Measurements from ENCODE around the gene MCF2L2.
"Not testable (repeated sequence)": the region's sequence is repeated elsewhere in the genome, so short reads cannot be mapped to it uniquely, and the experiment has no call there.

The MCF2L2 gene

GRCh38 chr3:183430325-183430957 lies 2.0 kb upstream of the MCF2L2 start:
- Histone ChIP-seq H3K9me3 (ENCODE audit: control insufficient read depth in 2 of 2, low read length in 2 of 2) (no peaks in the 10 kb centered on the region), H3K9ac (ENCODE audit: low read length in 2 of 2) (no peak overlapping the region), H3K36me3 (ENCODE audit: control insufficient read depth in 2 of 2, insufficient read depth in 2 of 2, low read length in 2 of 2) (no peaks in the 10 kb centered on the region), H3K4me3 (ENCODE audit: low read length in 2 of 2) (no peak overlapping the region), H3K27ac (ENCODE audit: low read length) (no peak overlapping the region), H3K27me3 (ENCODE audit: control insufficient read depth in 1 of 2, insufficient read depth in 2 of 2, low read length in 2 of 2) (peaks cover 22 to 28% of the 10 kb centered on the region in 2 donors), H3K4me1 (ENCODE audit: control insufficient read depth, insufficient read depth, low read length) (peaks cover 14% of the 10 kb centered on the region)

- no peaks in the 10 kb centered on the region for H3K36me3 ChIP-seq (ENCODE audit: control insufficient read depth in 2 of 2, insufficient read depth in 2 of 2, low read length in 2 of 2)
- H3K9ac ChIP-seq (ENCODE audit: low read length in 2 of 2), result peak overlapping the region in 1 of 2 donors; percentile 19
- peaks cover 21 to 32% of the 10 kb centered on the region in 2 donors for H3K27me3 ChIP-seq (ENCODE audit: control insufficient read depth in 1 of 2, insufficient read depth in 2 of 2, low read length in 2 of 2)
- H3K27ac ChIP-seq (ENCODE audit: low read length), result no peak overlapping the region
- no peaks in the 10 kb centered on the region for H3K9me3 ChIP-seq (ENCODE audit: control insufficient read depth in 2 of 2, low read length in 2 of 2)
- peak overlapping the region; percentile 75 to 78 for H3K4me3 ChIP-seq (ENCODE audit: low read length in 2 of 2)
- H3K4me1 ChIP-seq (ENCODE audit: control insufficient read depth, insufficient read depth, low read length), result peaks cover 14% of the 10 kb centered on the region
Measured at GRCh38 chr3:183427876-183428446, 458 bp downstream of the MCF2L2 start.

- H3K9ac ChIP-seq (ENCODE audit: low read length in 2 of 2), result peak overlapping the region in 1 of 2 donors; percentile 19
- no peak overlapping the region for H3K27ac ChIP-seq (ENCODE audit: low read length)
- peak overlapping the region; percentile 75 to 78 for H3K4me3 ChIP-seq (ENCODE audit: low read length in 2 of 2)
- no peaks in the 10 kb centered on the region for H3K36me3 ChIP-seq (ENCODE audit: control insufficient read depth in 2 of 2, insufficient read depth in 2 of 2, low read length in 2 of 2)
- peaks cover 14% of the 10 kb centered on the region for H3K4me1 ChIP-seq (ENCODE audit: control insufficient read depth, insufficient read depth, low read length)
- H3K9me3 ChIP-seq (ENCODE audit: control insufficient read depth in 2 of 2, low read length in 2 of 2), result no peaks in the 10 kb centered on the region
- H3K27me3 ChIP-seq (ENCODE audit: control insufficient read depth in 1 of 2, insufficient read depth in 2 of 2, low read length in 2 of 2), result peaks cover 21 to 31% of the 10 kb centered on the region in 2 donors
Measured at GRCh38 chr3:183427196-183427875, 1.1 kb downstream of the MCF2L2 start.

GRCh38 chr3:183418807-183419206 lies 9.6 kb downstream of the MCF2L2 start:
- not testable (repeated sequence) for H3K36me3 ChIP-seq (ENCODE audit: control insufficient read depth in 2 of 2, insufficient read depth in 2 of 2, low read length in 2 of 2); H3K9ac ChIP-seq (ENCODE audit: low read length in 2 of 2); H3K4me1 ChIP-seq (ENCODE audit: control insufficient read depth, insufficient read depth, low read length); H3K4me3 ChIP-seq (ENCODE audit: low read length in 2 of 2); H3K27ac ChIP-seq (ENCODE audit: low read length); H3K27me3 ChIP-seq (ENCODE audit: control insufficient read depth in 1 of 2, insufficient read depth in 2 of 2, low read length in 2 of 2); H3K9me3 ChIP-seq (ENCODE audit: control insufficient read depth in 2 of 2, low read length in 2 of 2)

DNA sequence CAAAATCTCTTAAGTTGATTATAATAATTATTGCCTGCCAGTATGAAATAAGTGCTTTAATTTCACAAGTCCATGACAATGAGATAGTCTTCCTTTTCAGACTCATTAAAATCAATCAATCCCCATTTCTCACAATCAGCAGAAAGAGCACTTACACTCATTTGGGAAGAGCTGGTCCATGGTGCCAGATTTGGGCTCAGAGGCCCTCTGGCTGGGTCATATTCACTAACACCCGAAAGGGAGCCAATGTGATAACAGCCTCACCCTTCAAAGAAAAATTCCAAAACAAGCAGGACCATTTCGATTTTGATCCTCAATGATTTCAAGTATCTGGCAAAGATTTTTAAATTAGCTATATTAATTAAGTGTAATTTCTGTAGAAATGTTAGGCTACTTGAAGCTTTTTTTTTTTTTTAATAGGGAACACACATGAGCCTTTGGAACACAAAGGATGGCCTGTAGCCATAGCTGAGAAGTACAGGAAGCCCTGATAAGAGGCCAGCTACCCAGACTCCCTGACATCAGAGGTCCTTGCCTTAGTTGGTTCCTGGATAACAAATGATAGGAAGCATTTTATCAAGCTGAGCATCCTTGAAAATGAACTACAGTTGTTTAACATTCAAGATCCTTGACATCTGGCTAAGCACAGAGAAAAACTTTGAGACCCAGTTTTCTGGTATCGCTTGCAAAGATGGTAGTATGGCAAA lies 17.1 kb downstream of the MCF2L2 start:
- Histone ChIP-seq H3K9me3 (ENCODE audit: control insufficient read depth in 2 of 2, low read length in 2 of 2) (no peaks in the 10 kb centered on the region), H3K27me3 (ENCODE audit: control insufficient read depth in 1 of 2, insufficient read depth in 2 of 2, low read length in 2 of 2) (no peaks in the 10 kb centered on the region), H3K4me1 (ENCODE audit: control insufficient read depth, insufficient read depth, low read length) (no peaks in the 10 kb centered on the region), H3K4me3 (ENCODE audit: low read length in 2 of 2) (no peak overlapping the region), H3K36me3 (ENCODE audit: control insufficient read depth in 2 of 2, insufficient read depth in 2 of 2, low read length in 2 of 2) (no peaks in the 10 kb centered on the region), H3K27ac (ENCODE audit: low read length) (no peak overlapping the region), H3K9ac (ENCODE audit: low read length in 2 of 2) (no peak overlapping the region)

GRCh38 chr3:183410759-183411158 lies 17.7 kb downstream of the MCF2L2 start:
- Histone ChIP-seq H3K9ac (ENCODE audit: low read length in 2 of 2) (no peak overlapping the region), H3K4me1 (ENCODE audit: control insufficient read depth, insufficient read depth, low read length) (no peaks in the 10 kb centered on the region), H3K27ac (ENCODE audit: low read length) (no peak overlapping the region), H3K27me3 (ENCODE audit: control insufficient read depth in 1 of 2, insufficient read depth in 2 of 2, low read length in 2 of 2) (no peaks in the 10 kb centered on the region), H3K9me3 (ENCODE audit: control insufficient read depth in 2 of 2, low read length in 2 of 2) (no peaks in the 10 kb centered on the region), H3K36me3 (ENCODE audit: control insufficient read depth in 2 of 2, insufficient read depth in 2 of 2, low read length in 2 of 2) (no peaks in the 10 kb centered on the region), H3K4me3 (ENCODE audit: low read length in 2 of 2) (no peak overlapping the region)

DNA sequence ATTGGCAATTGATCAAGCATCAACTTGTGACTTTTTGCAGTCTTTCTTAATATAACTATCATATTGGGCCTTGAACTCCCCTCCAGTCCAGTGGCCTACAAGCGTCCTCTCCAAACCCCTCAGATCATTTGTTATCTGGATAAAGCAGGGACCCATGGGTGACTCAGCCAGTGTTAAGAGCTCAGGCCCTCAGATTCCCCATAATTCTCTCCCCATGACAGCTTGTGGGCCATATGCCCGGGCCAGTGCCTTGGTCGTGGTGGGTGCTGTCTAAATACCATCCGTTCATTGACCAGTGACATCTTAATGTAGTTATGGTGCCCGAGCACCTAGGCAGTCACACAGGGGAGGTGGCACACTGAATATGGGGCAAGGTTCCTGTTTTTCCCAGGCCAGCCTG lies 18.1 kb downstream of the MCF2L2 start:
- Histone ChIP-seq H3K27me3 (ENCODE audit: control insufficient read depth in 1 of 2, insufficient read depth in 2 of 2, low read length in 2 of 2) (no peaks in the 10 kb centered on the region), H3K9me3 (ENCODE audit: control insufficient read depth in 2 of 2, low read length in 2 of 2) (no peaks in the 10 kb centered on the region), H3K4me1 (ENCODE audit: control insufficient read depth, insufficient read depth, low read length) (no peaks in the 10 kb centered on the region), H3K4me3 (ENCODE audit: low read length in 2 of 2) (no peak overlapping the region), H3K36me3 (ENCODE audit: control insufficient read depth in 2 of 2, insufficient read depth in 2 of 2, low read length in 2 of 2) (no peaks in the 10 kb centered on the region), H3K27ac (ENCODE audit: low read length) (no peak overlapping the region), H3K9ac (ENCODE audit: low read length in 2 of 2) (no peak overlapping the region)

GRCh38 chr3:183409219-183409618 lies 19.2 kb downstream of the MCF2L2 start:
- no peak overlapping the region for H3K9ac ChIP-seq (ENCODE audit: low read length in 2 of 2)
- no peak overlapping the region for H3K27ac ChIP-seq (ENCODE audit: low read length)
- no peaks in the 10 kb centered on the region for H3K9me3 ChIP-seq (ENCODE audit: control insufficient read depth in 2 of 2, low read length in 2 of 2)
- H3K27me3 ChIP-seq (ENCODE audit: control insufficient read depth in 1 of 2, insufficient read depth in 2 of 2, low read length in 2 of 2), result no peaks in the 10 kb centered on the region
- H3K4me3 ChIP-seq (ENCODE audit: low read length in 2 of 2), result no peak overlapping the region
- H3K36me3 ChIP-seq (ENCODE audit: control insufficient read depth in 2 of 2, insufficient read depth in 2 of 2, low read length in 2 of 2), result no peaks in the 10 kb centered on the region
- no peaks in the 10 kb centered on the region for H3K4me1 ChIP-seq (ENCODE audit: control insufficient read depth, insufficient read depth, low read length)

- Histone ChIP-seq H3K4me3 (ENCODE audit: low read length in 2 of 2) (no peak overlapping the region), H3K9me3 (ENCODE audit: control insufficient read depth in 2 of 2, low read length in 2 of 2) (no peaks in the 10 kb centered on the region), H3K4me1 (ENCODE audit: control insufficient read depth, insufficient read depth, low read length) (no peaks in the 10 kb centered on the region), H3K27ac (ENCODE audit: low read length) (no peak overlapping the region), H3K9ac (ENCODE audit: low read length in 2 of 2) (no peak overlapping the region), H3K27me3 (ENCODE audit: control insufficient read depth in 1 of 2, insufficient read depth in 2 of 2, low read length in 2 of 2) (peaks cover 0 to 3% of the 10 kb centered on the region in 2 donors), H3K36me3 (ENCODE audit: control insufficient read depth in 2 of 2, insufficient read depth in 2 of 2, low read length in 2 of 2) (no peaks in the 10 kb centered on the region)
Measured at GRCh38 chr3:183401678-183402077, 26.7 kb downstream of the MCF2L2 start.

GRCh38 chr3:183400352-183400751 lies 28.1 kb downstream of the MCF2L2 start:
- Histone ChIP-seq H3K9ac (ENCODE audit: low read length in 2 of 2) (no peak overlapping the region), H3K4me3 (ENCODE audit: low read length in 2 of 2) (no peak overlapping the region), H3K9me3 (ENCODE audit: control insufficient read depth in 2 of 2, low read length in 2 of 2) (no peaks in the 10 kb centered on the region), H3K27me3 (ENCODE audit: control insufficient read depth in 1 of 2, insufficient read depth in 2 of 2, low read length in 2 of 2) (peaks cover 0 to 3% of the 10 kb centered on the region in 2 donors), H3K36me3 (ENCODE audit: control insufficient read depth in 2 of 2, insufficient read depth in 2 of 2, low read length in 2 of 2) (no peaks in the 10 kb centered on the region), H3K4me1 (ENCODE audit: control insufficient read depth, insufficient read depth, low read length) (no peaks in the 10 kb centered on the region), H3K27ac (ENCODE audit: low read length) (no peak overlapping the region)

Measured in stomach smooth muscle (tissue), 2 donors.